Measurements from ENCODE around the gene UQCR11. TPM values are rescaled to one million over a fixed set of nuclear protein-coding genes. Genes with fewer than 3 reads are reported as not detected.

The UQCR11 gene
- total RNA-seq, 3 donors from 2014 or later (not counting 1 experiment from before 2014, with no cell fraction given): 91.2 to 142 (median 99.1) TPM

- Mint-ChIP-seq H3K27ac (no peak overlapping the region), H3K4me3 (no peak overlapping the region)
- no peak overlapping the region for H3K4me3 ChIP-seq (ENCODE audit: low read length)
Measured at GRCh38 chr19:1555487-1556389, 49.5 kb downstream of the UQCR11 start.

GRCh38 chr19:1554968-1555367 lies 50.3 kb downstream of the UQCR11 start:
- 96% methylated on average over 24 of the region's 24 CpGs for WGBS (ENCODE audit: insufficient coverage)
- no peak overlapping the region for H3K4me3 Mint-ChIP-seq
- intact Hi-C loops (cut with micrococcal nuclease): no loop called here

More at GRCh38 chr19:1555487-1556389, 49.5 kb downstream of the UQCR11 start:
- Mint-ChIP-seq H3K4me1 (peaks cover 0 to 8% of the 10 kb centered on the region in 2 donors), H3K36me3 (no peaks in the 10 kb centered on the region), H3K27me3 (ENCODE audit: low read depth in 2 of 2) (peaks cover 0 to 3% of the 10 kb centered on the region in 2 donors), H3K9me3 (no peaks in the 10 kb centered on the region)
- 98% methylated on average over 121 of the region's 121 CpGs for WGBS (ENCODE audit: insufficient coverage)
- TF ChIP-seq CTCF (IDR thresholded peaks at IDR 0.05): no peak
- no peak for ATAC-seq
- no peaks in the 10 kb centered on the region for H3K36me3 ChIP-seq (ENCODE audit: control insufficient read depth, insufficient read depth, low read length)
- H3K27me3 ChIP-seq (ENCODE audit: control insufficient read depth, insufficient read depth, low read length): no peaks in the 10 kb centered on the region
- no peak for DNase-seq
- no peaks in the 10 kb centered on the region for H3K4me1 ChIP-seq (ENCODE audit: control insufficient read depth, insufficient read depth, low read length)
- intact Hi-C loops (cut with micrococcal nuclease): no loop called here
- no peak overlapping the region for H3K27ac ChIP-seq (ENCODE audit: low read length)
- no peaks in the 10 kb centered on the region for H3K9me3 ChIP-seq (ENCODE audit: control insufficient read depth, insufficient read depth, low read length)

GRCh38 chr19:1553415-1553814 lies 51.8 kb downstream of the UQCR11 start:
- no peaks in the 10 kb centered on the region for H3K27me3 ChIP-seq (ENCODE audit: control insufficient read depth, insufficient read depth, low read length)
- Mint-ChIP-seq H3K4me1 (no peaks in the 10 kb centered on the region), H3K4me3 (no peak overlapping the region), H3K27me3 (ENCODE audit: low read depth in 2 of 2) (peaks cover 0 to 3% of the 10 kb centered on the region in 2 donors), H3K36me3 (no peaks in the 10 kb centered on the region), H3K9me3 (no peaks in the 10 kb centered on the region), H3K27ac (no peak overlapping the region)
- H3K27ac ChIP-seq (ENCODE audit: low read length): no peak overlapping the region
- DNase-seq (no peak), ATAC-seq (no peak)
- no peak overlapping the region for H3K4me3 ChIP-seq (ENCODE audit: low read length)
- H3K36me3 ChIP-seq (ENCODE audit: control insufficient read depth, insufficient read depth, low read length): no peaks in the 10 kb centered on the region
- TF ChIP-seq CTCF (IDR thresholded peaks at IDR 0.05): no peak
- intact Hi-C loops (cut with micrococcal nuclease): no loop called here
- no peaks in the 10 kb centered on the region for H3K4me1 ChIP-seq (ENCODE audit: control insufficient read depth, insufficient read depth, low read length)
- no peaks in the 10 kb centered on the region for H3K9me3 ChIP-seq (ENCODE audit: control insufficient read depth, insufficient read depth, low read length)
- WGBS (ENCODE audit: insufficient coverage): 88% methylated on average over 10 of the region's 10 CpGs

More at GRCh38 chr19:1554968-1555367, 50.3 kb downstream of the UQCR11 start:
- H3K27ac ChIP-seq (ENCODE audit: low read length): no peak overlapping the region
- Mint-ChIP-seq H3K36me3 (no peaks in the 10 kb centered on the region), H3K27me3 (ENCODE audit: low read depth in 2 of 2) (peaks cover 0 to 3% of the 10 kb centered on the region in 2 donors), H3K27ac (no peak overlapping the region), H3K9me3 (no peaks in the 10 kb centered on the region), H3K4me1 (peaks cover 0 to under 1% of the 10 kb centered on the region in 2 donors)
- ATAC-seq: no peak
- H3K9me3 ChIP-seq (ENCODE audit: control insufficient read depth, insufficient read depth, low read length): no peaks in the 10 kb centered on the region
- H3K4me3 ChIP-seq (ENCODE audit: low read length): no peak overlapping the region
- DNase-seq: no peak
- TF ChIP-seq CTCF (IDR thresholded peaks at IDR 0.05): no peak
- no peaks in the 10 kb centered on the region for H3K36me3 ChIP-seq (ENCODE audit: control insufficient read depth, insufficient read depth, low read length)
- no peaks in the 10 kb centered on the region for H3K27me3 ChIP-seq (ENCODE audit: control insufficient read depth, insufficient read depth, low read length)
- H3K4me1 ChIP-seq (ENCODE audit: control insufficient read depth, insufficient read depth, low read length): no peaks in the 10 kb centered on the region

Data from natural killer cell (primary cell).